Germinal center (tissue), 1 donor: ENCODE data around the gene TSEN2.

Experiments
- DNase-seq: peaks from one replicate; pipeline ENCODE4 v3.0.0; 2012; ENCODE audit warnings: mixed read lengths, low spot score

The TSEN2 gene

GRCh38 chr3:12553921-12554391 is 69.7 kb downstream of the TSEN2 start:
- no peak for DNase-seq

- no peak for DNase-seq
These were observed 72.0 kb downstream of the TSEN2 start for GRCh38 chr3:12556314-12556689.

DNA sequence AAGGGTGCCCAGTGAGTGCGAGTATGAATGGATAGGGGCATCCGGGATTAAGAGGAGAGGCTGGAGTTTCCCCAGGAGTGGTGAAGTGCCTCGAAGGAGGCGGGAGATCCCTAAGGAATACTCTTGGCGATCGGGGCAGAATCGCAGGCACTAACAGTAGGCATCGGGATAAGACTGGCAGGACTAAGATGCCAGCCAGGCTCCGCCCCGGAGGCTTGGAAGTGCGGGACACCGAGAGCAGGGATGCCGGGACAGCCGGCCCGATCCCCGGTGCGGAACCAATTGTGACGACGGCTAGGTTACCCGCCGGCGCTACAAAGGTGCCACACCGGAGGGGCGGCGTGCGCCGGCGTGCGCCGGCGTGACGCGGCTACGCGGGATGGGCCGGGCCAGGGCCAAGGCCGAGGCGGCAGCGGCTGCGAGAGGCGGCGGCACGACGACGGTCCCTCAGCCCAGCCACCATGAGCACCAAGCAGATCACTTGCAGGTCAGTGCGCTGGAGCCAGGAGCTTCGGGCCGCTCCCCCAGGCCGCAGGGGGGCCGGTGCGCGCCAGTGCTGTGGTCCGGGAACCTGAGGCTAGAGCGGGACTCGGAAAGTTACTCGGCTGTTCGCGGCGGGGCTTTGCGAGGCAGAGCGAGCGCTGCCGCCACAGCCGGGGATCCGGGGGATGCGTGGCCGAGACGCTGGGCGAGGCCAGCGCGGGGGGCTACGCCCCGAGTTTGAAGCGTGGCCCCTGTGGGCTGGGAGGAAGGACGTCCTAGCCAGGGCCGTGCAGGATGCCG is 72.6 kb downstream of the TSEN2 start, which contains the start of gene MKRN2:
Gene MKRN2 (plus strand): TSS at position 398 of the 783 bp plus-strand sequence. CDS start 64 bp downstream, at position 462.
- DNase-seq: peak; percentile 84

DNA sequence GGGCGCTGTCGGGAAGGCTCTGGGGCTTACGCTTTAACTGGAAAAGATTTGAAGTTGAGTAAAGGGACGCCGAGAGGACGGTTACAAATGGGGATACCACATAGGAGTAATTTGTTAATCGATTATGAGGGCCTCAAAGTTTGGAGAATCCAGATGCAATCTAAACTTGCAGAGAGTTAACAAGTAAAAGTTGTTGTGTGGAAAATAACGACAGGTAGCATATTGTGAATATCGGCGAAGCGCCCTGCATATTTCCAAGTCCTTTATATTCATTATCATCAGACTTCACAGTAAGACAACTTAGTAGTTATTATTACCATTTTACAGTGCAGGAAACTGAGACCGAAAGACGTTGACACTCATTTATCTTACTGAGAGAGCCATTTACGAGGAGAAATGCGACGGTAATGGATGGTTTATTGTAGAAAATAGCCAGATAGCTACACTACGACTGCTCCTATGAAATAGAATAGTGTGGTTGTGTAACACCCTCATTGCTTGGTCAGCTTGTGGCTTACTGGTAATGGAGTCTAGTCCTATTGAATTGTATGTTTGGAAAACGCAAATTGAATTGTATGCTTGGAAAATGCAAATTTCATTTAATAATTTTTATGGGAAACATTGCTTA is 73.3 kb downstream of the TSEN2 start:
- no peak for DNase-seq

DNA sequence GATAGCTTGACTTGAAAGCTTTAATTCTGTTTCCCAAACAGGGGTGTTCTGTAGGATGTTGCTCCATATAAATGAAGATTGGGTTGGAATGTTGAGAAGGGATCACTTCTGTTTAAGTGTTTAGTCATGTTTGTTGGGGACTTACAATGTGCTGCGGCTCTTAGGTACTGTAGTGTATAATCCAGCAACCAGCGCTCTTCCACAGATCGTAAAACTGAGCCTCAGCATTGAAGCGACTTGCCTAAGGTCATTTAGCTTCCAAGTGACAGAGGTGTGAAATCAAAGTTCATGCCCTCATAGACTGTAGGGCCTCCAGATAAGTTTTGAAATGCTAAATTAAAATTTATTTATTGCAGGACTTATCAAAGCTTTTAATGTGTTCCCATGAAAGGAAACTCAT is 74.4 kb downstream of the TSEN2 start:
- DNase-seq: no peak

DNA sequence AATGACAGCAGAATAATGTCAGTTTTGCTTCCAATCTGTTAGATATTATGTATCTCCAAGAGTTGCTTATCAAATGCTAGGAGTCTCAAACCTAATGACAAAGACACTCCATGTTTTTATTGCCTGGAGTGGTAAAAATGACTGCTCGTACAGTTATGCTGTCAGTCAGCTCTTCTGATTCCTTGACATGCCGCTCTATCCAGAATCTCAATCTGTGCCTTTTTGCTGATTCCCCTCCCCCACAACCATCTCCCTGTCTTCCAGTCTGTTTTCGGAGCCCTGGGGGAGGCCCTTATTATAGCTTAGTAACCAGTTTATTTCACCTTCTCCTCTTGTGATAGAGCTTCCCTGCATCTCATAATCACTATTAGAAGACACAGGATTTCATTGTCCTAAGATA is 75.2 kb downstream of the TSEN2 start:
- DNase-seq: no peak

DNA sequence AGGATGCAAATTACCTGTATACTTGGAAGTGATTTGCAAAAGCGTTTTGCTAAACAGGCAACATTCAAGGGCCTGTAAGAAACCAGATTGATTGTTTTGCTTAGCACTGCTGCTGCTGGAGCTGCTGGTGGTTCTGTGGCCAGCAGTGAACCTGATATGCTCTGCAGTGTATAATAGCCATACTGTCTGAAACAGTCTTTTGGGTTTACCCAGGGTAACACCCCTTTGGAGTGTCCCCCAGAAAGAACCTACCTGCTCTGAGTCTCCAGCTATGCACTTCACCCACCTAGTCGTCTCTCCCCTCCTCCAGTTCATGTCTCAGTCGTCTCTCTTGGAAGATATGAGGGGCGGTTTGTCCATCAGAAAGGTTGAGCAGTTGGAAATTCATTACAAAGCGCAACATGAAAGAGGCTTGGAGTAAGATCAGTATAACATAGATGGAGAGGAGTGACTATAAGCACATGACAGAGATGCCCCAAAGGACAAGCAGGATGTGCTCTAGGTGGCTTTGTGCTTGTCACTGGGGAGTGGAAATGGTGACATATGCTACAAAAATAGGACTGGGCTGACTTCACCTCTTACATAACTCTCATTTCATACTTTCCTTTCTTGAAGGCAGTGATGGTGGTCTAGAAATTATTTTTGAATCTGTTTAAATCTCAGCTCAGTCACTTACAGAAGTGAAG is 76.4 kb downstream of the TSEN2 start:
- no peak for DNase-seq

- DNase-seq: no peak
These were observed 77.1 kb downstream of the TSEN2 start for GRCh38 chr3:12561397-12561796.

- no peak for DNase-seq
These were observed 78.2 kb downstream of the TSEN2 start for GRCh38 chr3:12562451-12562850.

- DNase-seq: no peak
These were observed 82.7 kb downstream of the TSEN2 start for GRCh38 chr3:12566976-12567375.

DNA sequence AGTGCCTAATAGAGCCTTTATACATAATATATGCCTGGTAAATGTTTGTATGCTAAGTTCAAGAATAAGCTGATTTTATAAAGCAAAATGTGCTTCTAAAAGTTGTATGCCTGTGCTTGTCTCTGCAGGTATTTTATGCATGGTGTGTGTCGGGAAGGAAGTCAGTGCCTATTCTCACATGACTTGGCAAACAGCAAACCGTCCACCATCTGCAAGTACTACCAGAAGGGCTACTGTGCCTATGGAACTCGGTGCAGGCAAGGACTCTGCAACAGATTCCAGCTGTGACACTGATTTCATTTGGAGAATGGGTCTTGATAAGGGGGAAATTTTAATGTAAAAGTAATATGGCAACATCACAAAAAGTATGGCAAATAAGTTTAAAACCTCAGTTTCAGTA is 84.5 kb downstream of the TSEN2 start:
- DNase-seq: no peak

DNA sequence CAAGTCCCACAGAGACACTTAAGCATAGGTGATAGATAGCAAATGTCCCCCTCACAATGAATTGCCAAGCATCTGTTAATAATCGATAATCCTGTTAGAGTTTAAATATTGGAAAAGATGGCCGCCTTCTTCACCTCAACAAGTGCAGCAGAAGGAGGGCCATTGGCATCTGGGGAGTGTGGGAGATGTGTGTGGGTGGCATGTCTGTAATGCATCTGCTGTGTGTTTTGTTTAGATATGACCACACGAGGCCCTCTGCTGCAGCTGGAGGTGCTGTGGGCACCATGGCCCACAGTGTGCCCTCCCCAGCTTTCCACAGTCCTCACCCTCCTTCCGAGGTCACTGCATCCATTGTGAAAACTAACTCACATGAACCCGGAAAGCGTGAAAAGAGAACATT is 85.6 kb downstream of the TSEN2 start:
- no peak for DNase-seq

GRCh38 chr3:12571986-12572385 is 87.7 kb downstream of the TSEN2 start:
- DNase-seq: no peak

- DNase-seq: no peak
These were observed 89.9 kb downstream of the TSEN2 start for GRCh38 chr3:12574131-12574530.

DNA sequence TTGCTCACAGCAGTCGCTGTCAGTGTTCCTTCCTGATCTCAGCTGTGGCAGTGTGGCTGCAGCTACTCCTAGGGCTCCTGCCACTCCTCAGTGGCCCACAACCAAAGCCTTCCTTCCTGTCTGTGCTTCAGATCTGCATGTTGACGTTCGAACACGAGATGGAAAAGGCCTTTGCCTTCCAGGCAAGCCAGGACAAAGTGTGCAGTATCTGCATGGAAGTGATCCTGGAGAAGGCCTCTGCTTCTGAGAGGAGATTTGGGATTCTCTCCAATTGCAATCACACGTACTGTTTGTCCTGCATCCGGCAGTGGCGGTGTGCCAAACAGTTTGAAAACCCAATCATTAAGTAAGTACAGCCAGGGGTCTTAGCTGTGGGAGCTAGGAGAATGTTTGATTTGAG is 90.4 kb downstream of the TSEN2 start:
- DNase-seq: no peak

DNA sequence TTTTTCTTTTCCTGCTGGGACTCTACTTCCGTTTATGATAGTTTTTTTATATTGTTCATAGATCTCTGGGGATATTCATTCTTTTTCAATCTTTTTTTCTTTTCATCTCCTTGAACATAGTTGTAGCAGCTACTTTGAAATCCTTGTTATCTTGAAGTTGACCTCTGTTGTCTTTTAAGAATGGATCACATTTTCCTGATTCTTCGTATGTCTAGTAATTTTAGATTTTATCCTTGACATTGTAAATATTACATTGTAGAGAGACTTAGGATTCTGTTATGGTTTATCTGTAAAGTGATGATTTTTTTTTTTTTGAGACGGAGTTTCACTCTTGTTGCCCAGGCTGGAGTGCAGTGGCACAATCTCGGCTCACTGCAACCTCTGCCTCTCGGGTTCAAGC is 93.1 kb downstream of the TSEN2 start:
- no peak for DNase-seq

- no peak for DNase-seq
These were observed 94.5 kb downstream of the TSEN2 start for GRCh38 chr3:12578742-12579141.

GRCh38 chr3:12579456-12579855 is 95.2 kb downstream of the TSEN2 start:
- no peak for DNase-seq

DNA sequence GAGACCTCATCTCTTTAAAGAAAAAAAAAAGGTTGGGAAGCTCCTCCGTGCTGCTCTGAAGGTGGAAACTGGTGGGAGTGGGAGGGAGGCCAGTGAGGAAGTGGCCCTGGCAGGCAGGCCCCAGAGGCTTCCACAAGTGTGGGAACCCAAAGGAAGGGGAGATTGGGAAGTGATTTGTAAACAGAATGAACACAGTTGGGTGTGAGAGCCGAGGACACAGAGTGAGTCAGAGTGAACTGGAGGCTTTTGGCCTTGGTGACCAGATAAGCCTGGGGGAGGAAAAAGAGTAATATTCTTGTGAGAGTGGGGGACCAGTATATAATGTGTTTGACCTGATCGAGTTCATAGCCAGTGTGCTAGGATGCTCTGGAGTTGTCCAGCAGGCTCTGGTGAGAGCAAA is 95.6 kb downstream of the TSEN2 start:
- DNase-seq: no peak

- DNase-seq: no peak
These were observed 98.5 kb downstream of the TSEN2 start for GRCh38 chr3:12582730-12583129.
